ENCODE results near the gene ATP1A2.

Gene ATP1A2

GRCh38 chr1:160096274-160097116 lies 19.1 kb upstream of the ATP1A2 start:
- Histone ChIP-seq H3K9me3 (ENCODE audit: control insufficient read depth, low read length) (no peaks in the 10 kb centered on the region), H3K9ac (no peak overlapping the region), H3K36me3 (ENCODE audit: control insufficient read depth, insufficient read depth, low read length) (no peaks in the 10 kb centered on the region), H2AFZ (no peak overlapping the region), H3K4me2 (ENCODE audit: low read length) (no peak overlapping the region), H3K27ac (no peak overlapping the region), H3K27me3 (ENCODE audit: control insufficient read depth, insufficient read depth, low read length) (no peaks in the 10 kb centered on the region), H3K79me2 (no peaks in the 10 kb centered on the region), H3K4me1 (no peaks in the 10 kb centered on the region), H3K4me3 (ENCODE audit: low read depth, low read length) (no peak overlapping the region)
- TF ChIP-seq CTCF (IDR thresholded peaks at IDR 0.05) = no peak

DNA sequence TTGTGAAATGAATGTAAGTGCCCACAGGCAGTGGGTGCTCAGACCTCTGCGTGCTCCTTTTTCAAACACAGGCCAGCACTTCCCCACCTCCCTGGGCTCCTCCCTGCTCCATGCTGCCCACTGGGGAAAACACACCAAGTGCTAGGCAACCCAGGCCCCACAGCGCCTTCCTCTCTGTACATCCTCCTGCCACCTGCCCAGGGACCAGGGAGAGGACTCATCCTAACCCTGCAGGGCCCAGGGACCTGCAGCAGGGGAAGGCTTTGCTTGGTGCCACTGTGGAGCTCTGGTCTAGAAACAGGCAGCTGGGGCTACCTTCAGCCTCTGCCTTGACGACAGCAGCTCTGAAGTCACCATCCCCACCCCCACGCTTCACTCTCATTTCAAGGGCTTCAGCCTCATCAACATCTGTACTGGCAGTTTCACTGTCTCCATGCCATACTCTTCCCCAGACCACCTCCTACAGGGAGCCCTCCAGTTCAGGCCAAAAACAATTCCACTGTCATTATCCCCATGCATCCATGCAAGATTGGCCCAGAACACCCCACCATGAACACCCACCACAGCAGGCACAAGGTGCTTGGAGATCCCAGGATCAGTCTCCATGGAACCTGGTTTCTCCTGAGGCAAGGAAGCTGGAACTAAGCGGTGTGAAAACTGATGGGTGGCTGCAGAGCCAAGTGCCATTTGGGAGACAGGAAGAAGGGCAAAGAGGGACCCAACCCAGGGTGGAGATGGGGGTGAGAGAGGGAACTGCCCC lies 18.2 kb upstream of the ATP1A2 start:
- Histone ChIP-seq H3K4me2 (ENCODE audit: low read length) (peak overlapping the region; percentile 92), H2AFZ (peak overlapping the region; percentile 92), H3K9ac (no peak overlapping the region), H3K4me1 (no peaks in the 10 kb centered on the region), H3K27me3 (ENCODE audit: control insufficient read depth, insufficient read depth, low read length) (no peaks in the 10 kb centered on the region), H3K9me3 (ENCODE audit: control insufficient read depth, low read length) (no peaks in the 10 kb centered on the region), H3K27ac (no peak overlapping the region), H3K79me2 (no peaks in the 10 kb centered on the region), H3K4me3 (ENCODE audit: low read depth, low read length) (peak overlapping the region; percentile 72), H3K36me3 (ENCODE audit: control insufficient read depth, insufficient read depth, low read length) (no peaks in the 10 kb centered on the region)
- TF ChIP-seq CTCF (IDR thresholded peaks at IDR 0.05) = no peak

GRCh38 chr1:160097911-160098851 lies 17.4 kb upstream of the ATP1A2 start, which contains the start of gene IGSF8:
TSS of gene IGSF8 (minus strand) at chr1:160098619. CDS start at chr1:160098472, 147 bp downstream.
- peak within 1 kb of the TSS; percentile 72 for H3K4me3 ChIP-seq (ENCODE audit: low read depth, low read length)
- H3K27me3 ChIP-seq (ENCODE audit: control insufficient read depth, insufficient read depth, low read length) = no peaks in the 10 kb centered on the region
- peak within 1 kb of the TSS; percentile 92 for H3K4me2 ChIP-seq (ENCODE audit: low read length)
- no peak within 1 kb of the TSS for H3K9ac ChIP-seq
- H3K36me3 ChIP-seq (ENCODE audit: control insufficient read depth, insufficient read depth, low read length) = no peaks in the 10 kb centered on the region
- no peaks in the 10 kb centered on the region for H3K79me2 ChIP-seq
- H3K27ac ChIP-seq = peak within 1 kb of the TSS; percentile 87
- no peaks in the 10 kb centered on the region for H3K9me3 ChIP-seq (ENCODE audit: control insufficient read depth, low read length)
- TF ChIP-seq CTCF (IDR thresholded peaks at IDR 0.05) = no peak
- no peaks in the 10 kb centered on the region for H3K4me1 ChIP-seq
- peak within 1 kb of the TSS; percentile 93 for H2AFZ ChIP-seq

- no peak for TF ChIP-seq CTCF (IDR thresholded peaks at IDR 0.05)
- peak overlapping the region; percentile 87 for H3K27ac ChIP-seq
- peak overlapping the region; percentile 45 for H3K4me3 ChIP-seq (ENCODE audit: low read depth, low read length)
- no peaks in the 10 kb centered on the region for H3K27me3 ChIP-seq (ENCODE audit: control insufficient read depth, insufficient read depth, low read length)
- peak overlapping the region; percentile 93 for H2AFZ ChIP-seq
- H3K36me3 ChIP-seq (ENCODE audit: control insufficient read depth, insufficient read depth, low read length) = no peaks in the 10 kb centered on the region
- no peaks in the 10 kb centered on the region for H3K79me2 ChIP-seq
- no peak overlapping the region for H3K9ac ChIP-seq
- peak overlapping the region; percentile 70 for H3K4me2 ChIP-seq (ENCODE audit: low read length)
- H3K4me1 ChIP-seq = no peaks in the 10 kb centered on the region
- no peaks in the 10 kb centered on the region for H3K9me3 ChIP-seq (ENCODE audit: control insufficient read depth, low read length)
These were observed 16.6 kb upstream of the ATP1A2 start for GRCh38 chr1:160098852-160099561.
